GM19023 (cell line): ENCODE measurements around the gene WNT8A.
"Not testable (repeated sequence)": the region's sequence is repeated elsewhere in the genome, so short reads cannot be mapped to it uniquely, and the experiment has no call there.

Source experiments
- ATAC-seq: cut with Tn5 transposase; IDR thresholded peaks from one replicate; pipeline ENCODE4 v1.9.1; 2021; ENCODE audit warnings: mild to moderate bottlenecking, moderate library complexity; ENCODE audit not compliant: unreplicated experiment

The WNT8A gene, protein sequence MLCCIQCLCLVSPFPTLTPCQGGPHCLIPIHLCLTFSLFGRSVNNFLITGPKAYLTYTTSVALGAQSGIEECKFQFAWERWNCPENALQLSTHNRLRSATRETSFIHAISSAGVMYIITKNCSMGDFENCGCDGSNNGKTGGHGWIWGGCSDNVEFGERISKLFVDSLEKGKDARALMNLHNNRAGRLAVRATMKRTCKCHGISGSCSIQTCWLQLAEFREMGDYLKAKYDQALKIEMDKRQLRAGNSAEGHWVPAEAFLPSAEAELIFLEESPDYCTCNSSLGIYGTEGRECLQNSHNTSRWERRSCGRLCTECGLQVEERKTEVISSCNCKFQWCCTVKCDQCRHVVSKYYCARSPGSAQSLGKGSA

DNA sequence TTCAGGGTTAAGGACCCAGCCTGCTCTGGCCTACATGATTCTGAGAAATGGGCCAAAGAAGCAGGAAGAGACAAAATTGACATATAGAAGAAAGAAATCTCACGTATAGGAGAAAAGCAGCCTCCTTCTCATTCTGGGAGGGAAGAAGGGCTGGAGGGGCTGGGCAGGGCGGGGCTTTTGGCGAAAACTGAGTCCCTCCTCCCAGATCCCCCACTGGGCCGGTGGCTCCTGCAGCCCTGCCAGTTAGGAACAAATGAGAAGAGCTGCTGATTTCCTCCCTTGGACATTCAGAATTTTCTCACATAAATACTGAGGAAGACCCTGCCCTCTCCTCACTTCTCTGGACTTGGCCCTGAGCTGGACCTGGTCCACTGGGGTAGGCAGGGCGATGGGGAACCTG is at the start of gene WNT8A:
WNT8A (plus strand) TSS at position 332 of the 400 bp plus-strand sequence. CDS start 95 bp downstream, outside the sequence.
- ATAC-seq = no peak

DNA sequence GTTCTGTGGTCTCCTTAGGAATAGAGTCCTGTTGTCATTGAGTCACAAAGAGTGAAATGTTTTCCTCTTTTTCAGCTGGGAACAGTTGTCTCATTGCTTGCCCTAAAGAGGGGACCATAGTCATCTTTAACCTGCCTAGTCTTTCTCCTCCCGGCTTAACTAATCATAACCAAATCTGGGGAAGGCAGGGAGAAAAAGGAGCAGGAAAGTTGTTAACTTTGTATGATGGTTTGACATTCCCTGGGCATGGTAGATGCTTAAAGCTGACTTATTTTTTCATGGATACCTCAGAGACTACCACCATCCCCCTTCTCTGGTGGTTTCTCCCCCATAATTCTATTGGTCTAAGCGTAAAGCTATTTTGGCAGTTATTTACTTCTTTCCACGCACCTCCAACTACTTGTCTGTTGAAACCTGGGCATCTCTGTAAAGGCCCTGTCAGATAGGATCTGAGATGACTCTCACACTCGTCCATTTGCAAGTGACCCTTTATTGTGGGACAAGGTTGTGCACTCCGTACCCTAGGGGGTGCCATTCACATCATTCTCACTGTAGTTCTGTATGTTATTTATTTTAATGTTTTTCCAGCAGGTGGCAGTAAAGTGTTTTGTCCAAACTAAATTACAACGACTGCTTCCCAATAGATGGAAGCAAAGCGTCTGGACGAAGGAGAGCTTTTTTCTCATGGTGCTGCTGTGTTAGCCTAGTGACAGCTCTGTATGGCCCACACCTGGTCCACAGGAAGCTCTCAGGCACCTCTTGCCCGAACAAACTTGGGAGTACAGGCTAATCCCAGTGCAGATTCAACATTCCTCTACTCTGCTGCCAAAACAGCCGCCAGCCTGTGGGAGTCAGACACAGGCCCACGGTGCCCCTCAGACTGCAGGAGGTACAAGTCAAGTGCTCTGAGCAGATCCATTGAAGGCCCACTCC is 48.0 kb upstream of the WNT8A start:
- peak; percentile 26 for ATAC-seq

DNA sequence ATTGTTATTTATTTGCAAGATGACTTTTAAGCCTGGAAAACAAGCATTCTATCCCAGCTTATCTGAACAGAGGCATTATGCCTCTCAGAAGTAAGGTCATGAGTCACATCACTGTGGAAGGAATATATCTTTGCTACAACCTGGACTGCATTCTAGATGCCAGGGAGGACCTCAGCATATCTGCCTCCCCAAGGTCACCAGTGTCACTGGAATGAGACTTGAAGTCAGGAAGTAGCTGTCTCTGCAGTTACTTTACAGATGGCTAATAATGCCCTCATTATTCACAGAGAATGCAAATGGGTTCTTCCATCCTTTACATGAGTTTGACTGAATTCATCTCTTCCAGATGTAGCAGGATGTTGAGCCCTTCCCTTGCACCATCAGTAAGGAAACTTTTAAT is 46.6 kb upstream of the WNT8A start:
- ATAC-seq = no peak

DNA sequence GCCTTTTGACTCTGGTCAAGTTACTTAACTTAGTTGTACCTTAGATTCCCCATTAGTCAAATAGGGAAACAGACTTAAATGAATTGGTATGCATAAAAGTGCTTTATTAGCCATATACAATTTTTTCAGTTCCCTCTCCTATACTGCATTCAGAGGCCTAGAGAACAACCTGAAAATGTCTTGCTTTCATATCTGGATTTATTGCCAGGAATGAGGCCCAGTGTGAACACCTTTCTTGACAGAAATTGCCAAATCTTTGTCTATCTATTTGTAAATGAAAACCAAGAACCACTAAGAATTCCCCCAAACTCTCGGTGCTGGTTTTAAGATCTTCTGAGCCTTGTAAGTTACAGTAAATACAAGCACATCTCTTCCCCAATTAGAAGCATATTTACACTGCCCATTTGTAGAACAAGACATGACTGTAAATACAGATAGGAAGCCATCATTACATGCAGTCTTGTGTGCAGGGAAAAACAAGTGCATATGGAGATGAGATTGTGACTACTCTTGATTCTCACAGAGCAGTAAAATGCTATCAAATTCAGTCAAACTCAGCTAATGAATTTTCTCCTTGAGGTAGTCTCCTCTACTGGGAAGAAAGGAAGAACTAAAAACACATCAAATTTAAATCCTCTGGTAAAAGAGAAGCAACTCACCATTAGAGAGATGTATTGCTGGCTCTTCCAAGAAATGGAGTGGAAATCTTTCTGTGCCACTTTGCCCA is 45.8 kb upstream of the WNT8A start:
- no peak for ATAC-seq

DNA sequence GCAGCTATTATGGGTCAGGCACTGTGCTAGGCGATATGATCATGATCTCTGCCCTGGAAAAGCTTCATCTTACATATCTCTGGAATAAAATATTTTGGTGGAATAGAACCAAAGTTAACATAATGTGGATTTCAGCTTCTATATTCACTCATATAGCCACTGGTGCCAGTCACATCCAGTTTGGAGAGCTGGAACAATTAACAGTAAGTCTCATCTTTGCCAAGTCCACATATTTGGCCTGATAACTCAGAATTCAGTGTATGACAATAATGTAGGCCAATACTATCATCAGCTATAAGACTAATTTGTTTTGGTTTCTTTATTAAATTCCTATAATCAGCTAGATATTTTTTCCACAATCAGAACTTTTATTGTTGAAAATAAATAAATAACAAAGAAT is 45.0 kb upstream of the WNT8A start:
- ATAC-seq = no peak

DNA sequence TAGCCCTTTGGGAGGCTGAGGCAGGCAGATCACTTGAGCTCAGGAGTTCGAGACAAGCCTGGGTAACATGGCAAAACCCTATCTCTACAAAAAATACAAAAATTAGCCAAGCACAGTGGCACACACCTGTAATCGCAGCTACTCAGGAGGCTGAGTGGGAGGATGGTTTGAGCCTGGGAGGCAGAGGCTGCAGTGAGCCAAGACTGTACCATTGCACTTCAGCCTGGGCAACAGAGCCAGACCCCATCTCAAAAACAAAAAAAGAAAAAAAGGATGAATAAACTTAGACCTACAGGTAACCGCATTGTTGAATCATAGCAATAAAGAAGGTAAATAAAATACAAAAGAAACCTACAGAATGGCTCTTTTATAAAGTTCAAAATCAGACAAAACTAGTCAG is 38.5 kb upstream of the WNT8A start:
- not testable (repeated sequence) for ATAC-seq

DNA sequence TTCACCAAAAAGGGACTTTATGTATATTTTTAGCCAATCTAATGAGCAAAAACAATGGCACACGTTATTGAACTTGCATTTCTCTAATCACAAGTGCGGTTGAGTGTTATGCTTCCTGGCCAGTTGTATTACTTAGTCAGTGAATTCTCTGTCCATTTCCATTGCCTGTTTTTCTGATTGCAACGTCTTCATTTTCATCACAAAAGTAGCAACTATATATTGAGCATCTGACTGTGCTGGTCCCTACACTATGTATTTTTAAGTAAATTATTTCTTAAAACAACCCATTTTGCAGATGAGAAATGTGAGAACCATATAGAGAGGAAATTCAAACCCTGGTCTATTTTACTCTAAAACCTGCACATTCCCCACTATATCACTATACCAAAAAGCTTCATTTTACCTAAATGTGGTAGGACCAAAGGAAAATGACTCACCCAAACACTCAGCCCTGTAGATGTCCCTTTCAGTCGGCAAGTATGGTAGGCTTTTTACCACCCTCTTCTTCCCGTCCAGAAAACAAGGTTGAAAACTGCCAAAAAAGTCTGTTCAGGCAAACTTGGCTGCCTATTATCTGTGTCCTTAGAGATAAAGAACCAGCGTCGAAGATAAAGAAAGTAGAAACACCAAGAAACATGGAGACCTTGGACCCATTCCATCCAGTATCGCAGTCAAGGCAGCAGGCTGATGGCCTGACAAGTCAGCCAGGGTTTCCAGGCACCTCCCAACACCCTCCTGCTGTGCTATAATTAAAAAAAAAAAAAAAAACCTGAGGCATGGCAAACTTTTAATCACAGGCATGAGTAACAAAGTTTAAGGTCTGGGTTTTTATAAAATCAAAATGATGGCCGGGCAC is 32.2 kb upstream of the WNT8A start:
- ATAC-seq = no peak

DNA sequence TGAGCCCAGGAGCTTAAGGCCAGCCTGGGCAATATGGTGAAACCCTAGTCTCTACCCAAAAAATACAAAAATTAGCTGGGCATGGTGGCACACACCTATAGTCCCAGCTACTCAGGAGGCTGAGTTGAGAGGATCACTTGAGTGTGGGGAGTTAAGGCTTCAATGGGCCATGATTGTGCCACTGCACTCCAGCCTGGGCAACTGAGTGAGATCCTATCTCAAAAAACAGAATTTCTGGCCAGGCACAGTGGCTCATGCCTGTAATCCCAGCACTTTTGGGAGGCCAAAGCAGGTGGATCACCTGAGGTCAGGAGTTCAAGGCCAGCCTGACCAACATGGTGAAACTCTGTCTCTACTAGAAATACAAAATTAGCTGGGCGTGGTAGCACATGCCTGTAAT is 31.1 kb upstream of the WNT8A start:
- ATAC-seq = not testable (repeated sequence)

DNA sequence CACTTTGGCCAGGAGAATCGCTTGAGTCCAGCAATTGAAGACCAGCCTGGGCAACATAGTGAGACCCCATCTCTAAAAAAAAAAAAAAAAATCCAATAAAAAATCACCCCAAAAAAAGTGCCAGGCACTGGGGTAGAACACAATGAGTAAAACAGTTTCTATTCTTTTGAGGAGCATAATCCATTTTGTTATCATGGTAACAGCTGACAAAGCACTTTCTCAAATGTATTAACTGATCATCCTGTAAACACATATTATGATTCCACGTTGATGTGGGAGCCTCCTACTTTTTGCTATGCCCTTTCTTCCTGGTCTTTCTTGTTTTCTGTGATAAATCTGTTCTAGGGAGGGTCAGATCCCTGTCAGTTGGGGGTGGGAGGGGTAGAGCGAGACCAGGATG is 30.3 kb upstream of the WNT8A start:
- ATAC-seq = no peak

DNA sequence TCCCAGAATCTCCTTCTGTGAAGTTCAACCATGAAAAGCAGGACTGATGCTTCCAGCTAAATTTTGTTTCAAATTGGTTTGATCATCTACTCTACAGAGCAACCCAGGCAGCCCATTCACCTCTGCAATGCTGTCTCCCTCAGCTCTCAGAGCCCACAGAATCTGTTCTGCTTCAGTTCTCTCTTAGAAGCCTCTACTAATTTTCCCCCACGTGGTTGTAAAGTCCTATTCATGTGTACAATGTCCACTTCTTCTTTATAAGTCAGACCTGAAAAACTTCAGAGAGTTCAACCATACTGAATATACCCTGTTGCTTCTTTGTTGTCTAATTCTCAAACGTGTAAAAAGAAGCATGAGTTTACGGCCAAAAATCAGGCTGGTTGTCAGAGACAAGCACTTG is 29.6 kb upstream of the WNT8A start:
- ATAC-seq = no peak

DNA sequence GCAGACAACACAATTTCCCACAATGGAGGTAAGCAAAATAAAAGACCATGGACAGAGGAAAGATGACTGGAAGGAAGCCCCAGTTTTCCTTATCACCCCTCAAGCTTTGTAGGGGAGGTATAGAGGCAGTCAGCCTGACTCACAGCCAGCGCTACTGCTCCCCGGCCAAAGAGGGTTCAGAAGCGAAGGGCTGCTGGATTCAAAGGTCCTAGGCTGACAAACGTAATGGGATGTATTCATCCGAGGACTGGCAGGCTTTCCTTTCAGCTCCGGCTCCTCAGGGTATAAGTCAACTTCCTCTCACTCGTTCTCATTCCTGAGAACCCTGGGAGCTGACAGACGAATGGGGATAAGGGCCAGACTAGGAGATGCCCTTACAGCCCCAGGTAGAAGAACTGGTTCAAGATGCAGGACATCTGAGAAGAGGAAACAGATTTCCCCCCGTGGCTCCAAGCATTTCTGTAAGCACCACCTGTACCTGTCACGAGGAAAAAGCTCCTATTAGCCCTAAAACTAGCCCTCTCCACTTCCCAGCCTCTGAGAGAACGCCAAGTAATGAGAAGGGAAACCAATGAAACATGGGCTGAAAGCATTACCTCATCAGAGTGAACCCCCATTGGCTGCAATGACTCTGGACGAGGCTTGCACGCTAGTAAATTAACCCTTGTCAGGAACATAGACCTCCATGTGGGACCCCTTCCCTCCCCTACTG is 28.8 kb upstream of the WNT8A start:
- no peak for ATAC-seq

DNA sequence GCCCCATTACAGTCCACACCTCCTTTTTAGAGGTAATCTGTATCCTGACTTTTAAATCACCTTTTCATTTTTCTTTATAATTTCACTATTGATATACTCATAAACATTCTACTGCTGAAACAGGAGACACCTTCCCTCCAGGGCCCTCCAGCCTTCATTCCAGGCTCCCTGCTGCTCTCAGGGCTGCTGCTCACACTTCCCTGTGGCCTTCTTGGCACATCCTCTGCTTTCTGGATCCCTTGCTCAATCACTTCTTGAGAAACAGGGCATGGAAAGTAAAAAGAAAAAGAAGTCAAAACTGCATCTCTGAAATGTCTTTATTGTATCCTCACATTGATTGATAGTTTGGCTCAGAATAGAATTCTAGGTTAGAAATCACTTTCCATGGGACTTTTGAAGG is 19.3 kb upstream of the WNT8A start:
- no peak for ATAC-seq

DNA sequence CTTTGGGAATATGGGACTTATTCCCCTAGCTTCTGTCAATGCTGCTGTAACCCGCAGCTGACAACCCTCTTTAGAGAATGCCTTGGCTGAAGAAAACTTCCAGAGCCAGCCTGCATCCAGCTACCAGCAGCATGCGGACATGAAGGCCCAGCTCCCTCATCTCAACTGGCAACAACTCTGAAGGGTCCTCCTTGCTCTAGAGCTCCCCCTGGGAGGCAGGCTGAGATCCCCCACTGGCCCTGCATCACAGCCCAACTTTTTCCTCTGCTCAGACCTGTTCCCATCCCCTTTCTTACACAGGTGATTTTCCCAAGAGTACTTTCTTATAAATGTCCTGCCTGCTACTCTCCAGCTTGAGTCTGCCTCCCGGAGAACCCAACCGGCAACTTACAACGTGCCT is 18.7 kb upstream of the WNT8A start:
- ATAC-seq = no peak

DNA sequence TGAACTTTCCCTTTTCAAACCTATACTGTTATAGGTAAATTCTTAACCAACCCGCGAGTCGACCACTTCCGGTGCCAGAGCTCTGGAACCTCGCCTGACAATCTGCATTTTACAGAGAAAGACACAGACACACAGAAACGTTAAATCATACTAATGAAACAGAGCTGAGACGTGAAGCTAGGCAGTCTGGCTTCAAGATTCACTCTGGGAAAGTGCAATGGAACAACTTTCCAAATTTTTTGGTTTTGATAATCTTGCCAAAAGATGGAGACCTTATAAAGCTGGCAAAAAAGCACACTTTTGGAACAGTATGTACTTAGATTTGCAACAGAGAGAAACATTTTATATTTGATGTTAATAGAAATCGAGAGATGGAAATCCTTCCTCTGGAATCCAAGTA is 15.9 kb upstream of the WNT8A start:
- ATAC-seq = no peak

DNA sequence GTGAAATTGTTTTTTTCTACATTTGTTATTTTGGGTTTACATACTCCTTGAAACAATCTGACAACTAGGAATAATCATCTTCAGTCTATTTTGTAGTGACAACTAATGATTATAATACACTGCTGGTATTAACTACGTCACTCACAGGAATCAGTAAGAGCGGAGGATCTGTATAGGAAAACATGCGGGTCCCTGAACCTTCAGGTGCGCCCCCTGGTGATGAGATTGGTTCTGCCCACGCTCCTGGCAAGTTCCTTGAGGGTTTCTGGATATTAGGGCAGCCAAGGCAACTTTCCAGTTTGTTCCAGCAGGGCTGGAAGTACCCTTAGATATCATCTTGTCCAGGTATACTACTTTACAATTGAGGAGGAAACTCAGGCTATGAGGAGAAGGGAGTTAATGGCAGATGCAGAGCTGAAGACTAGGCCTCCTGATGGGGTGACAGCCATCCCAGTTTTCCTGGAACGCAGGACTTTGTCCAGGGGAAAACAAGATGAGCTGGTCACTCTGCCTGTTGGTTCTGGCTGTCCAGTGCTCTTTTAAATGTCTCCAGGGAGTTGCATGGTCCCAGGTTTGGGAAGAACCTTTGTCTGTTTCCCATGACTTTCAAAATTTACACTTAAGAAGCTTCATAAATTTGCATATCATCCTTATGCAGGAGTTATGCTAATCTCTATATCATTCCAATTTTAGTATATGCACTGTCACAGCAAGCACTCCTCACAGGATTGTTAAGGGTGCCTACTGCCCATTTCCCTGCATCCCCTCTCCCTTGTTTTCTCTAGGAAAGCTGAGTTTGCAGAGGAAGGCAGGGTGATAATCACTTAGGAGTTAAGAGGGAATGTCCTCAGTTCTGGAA is 14.9 kb upstream of the WNT8A start:
- no peak for ATAC-seq

DNA sequence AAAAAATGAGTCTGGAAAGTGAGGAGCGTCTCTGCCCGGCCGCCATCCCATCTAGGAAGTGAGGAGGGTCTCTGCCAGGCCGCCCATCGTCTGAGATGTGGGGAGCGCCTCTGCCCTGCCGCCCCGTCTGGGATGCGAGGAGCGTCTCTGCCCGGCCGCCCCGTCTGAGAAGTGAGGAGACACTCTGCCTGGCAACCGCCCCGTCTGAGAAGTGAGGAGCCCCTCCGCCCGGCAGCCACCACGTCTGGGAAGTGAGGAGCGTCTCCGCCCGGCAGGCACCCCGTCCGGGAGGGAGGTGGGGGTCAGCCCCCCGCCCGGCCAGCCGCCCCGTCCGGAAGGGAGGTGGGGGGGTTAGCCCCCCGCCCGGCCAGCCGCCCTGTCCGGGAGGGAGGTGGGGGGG is 13.8 kb upstream of the WNT8A start:
- not testable (repeated sequence) for ATAC-seq

DNA sequence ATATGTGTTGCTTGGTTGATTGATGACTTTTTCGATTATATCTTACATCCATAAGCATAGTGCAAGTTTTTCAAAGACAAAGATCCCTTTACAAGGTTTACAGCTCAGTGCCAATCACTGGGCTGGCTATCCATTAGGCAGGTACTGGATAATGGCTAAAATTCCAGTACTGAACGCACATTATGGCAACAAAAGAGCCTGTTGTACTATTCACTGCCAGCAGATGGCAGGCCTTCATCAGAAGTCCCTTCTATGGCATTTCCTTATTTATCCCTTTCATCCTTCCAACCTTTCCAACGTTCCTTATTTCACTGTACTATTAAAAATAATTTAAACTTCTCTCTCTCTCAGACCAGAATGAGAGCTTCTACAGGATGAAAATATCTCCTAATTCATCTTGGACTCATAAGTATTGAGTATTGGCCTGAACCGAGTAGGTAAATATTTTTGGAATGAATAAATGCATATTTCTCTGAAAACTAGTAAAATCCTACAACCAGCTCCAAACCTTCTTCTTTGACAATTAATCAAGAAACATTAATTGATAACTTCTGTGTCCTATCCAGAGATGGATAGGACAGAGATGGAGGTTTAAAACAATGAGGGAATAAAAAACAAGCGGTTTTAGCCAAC is 6.7 kb upstream of the WNT8A start:
- ATAC-seq = no peak

DNA sequence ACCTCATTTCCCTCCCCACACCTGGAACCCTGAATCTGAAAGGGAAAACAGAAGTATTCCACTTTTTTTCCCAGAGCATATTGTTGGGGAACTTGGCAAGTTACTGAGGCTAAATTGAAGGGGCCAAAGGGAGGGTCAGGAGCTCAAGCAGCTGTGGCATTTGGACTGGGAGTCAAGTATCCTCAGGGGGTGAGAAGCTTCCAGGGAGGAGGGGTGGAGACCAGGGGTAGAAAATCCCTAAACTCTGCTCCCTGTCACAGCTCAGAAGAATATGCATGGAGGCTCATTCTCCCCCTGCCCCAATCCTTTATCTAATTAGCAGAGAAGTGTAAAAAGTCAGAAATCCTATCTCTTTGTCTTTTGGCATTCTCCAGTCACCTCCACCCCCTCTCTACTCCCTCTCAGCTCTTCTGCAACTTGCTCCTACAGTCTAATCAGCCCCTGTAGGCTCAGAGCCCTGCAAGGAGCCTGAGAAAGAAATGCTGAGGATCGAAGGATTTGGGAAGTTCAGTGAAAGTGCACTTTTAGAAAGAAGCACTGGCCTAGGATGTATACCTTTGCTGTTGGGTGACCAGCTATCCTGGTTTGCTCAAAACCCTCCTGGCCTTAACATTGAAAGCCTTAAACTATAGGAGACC is 5.7 kb upstream of the WNT8A start:
- no peak for ATAC-seq
